Hepatocyte (in vitro differentiated cells): ENCODE measurements around the gene CCNQ.

Experiments
- EZH2 ChIP-seq: fragments of 200-600 bp; sonication (generic); IDR thresholded peaks from 2 replicates; pipeline ENCODE4 v1.6.1; 2016; ENCODE audit warnings: antibody characterized with exemption, mild to moderate bottlenecking, borderline replicate concordance
- TF ChIP-seq, protein P1 (sequence below): fragments of 200-600 bp; sonication (generic); IDR thresholded peaks from 2 replicates; pipeline ENCODE4 v1.5.1; 2016; ENCODE audit warnings: antibody characterized with exemption, mild to moderate bottlenecking; ENCODE audit not compliant: poor library complexity

- TF ChIP-seq, protein P1, sequence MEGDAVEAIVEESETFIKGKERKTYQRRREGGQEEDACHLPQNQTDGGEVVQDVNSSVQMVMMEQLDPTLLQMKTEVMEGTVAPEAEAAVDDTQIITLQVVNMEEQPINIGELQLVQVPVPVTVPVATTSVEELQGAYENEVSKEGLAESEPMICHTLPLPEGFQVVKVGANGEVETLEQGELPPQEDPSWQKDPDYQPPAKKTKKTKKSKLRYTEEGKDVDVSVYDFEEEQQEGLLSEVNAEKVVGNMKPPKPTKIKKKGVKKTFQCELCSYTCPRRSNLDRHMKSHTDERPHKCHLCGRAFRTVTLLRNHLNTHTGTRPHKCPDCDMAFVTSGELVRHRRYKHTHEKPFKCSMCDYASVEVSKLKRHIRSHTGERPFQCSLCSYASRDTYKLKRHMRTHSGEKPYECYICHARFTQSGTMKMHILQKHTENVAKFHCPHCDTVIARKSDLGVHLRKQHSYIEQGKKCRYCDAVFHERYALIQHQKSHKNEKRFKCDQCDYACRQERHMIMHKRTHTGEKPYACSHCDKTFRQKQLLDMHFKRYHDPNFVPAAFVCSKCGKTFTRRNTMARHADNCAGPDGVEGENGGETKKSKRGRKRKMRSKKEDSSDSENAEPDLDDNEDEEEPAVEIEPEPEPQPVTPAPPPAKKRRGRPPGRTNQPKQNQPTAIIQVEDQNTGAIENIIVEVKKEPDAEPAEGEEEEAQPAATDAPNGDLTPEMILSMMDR = no peak
- TF ChIP-seq EZH2 = no peak
Observed at GRCh38 chrX:153599192-153600031, 473 bp upstream of the CCNQ start.
